ENCODE results near the gene LRRC9.

DNA sequence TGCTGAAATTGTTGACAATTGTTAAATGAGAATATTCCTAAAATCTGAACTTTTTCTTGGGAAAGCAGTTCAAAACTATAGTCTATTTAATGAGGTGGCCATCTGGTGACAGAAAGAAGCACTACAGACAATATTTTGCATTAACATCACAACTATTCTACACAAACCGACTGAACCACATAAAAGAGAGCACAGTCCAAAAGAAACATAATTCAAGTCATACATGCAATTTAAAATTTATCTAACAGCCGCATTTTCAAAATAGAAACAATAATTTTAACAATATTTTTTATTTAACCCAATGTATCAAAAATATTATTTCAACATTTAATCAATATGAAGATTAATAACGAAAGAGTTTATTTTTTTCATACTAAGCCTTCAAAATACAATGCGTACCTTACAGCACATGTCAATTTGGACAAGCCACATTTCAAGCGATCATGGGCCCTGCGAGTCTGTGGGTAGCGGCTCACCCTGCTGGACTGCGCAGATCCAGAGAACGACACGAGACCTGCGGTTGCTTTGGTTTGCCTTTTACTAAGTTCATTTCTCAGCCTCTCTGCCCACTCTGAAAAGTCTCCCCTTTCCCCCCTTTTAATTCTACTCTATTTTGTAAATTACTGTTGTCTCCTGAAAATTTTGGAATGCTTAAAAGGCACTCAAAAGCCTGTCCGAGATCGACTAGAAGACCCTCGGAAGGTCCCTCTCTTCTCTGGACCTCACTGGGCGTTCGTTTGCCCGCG, 947 bp upstream of the LRRC9 start:
- TF ChIP-seq, protein P1, sequence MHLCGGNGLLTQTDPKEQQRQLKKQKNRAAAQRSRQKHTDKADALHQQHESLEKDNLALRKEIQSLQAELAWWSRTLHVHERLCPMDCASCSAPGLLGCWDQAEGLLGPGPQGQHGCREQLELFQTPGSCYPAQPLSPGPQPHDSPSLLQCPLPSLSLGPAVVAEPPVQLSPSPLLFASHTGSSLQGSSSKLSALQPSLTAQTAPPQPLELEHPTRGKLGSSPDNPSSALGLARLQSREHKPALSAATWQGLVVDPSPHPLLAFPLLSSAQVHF (CRISPR knock-in tag; IDR thresholded peaks at IDR 0.05) = no peak
- TF ChIP-seq BRF2 (CRISPR knock-in tag; IDR thresholded peaks at IDR 0.05) (no peak), CBFB (CRISPR knock-in tag; IDR thresholded peaks at IDR 0.05) (no peak), ZNF513 (CRISPR knock-in tag; conservative IDR thresholded peaks at IDR 0.05) (no peak), ZNF317 (CRISPR knock-in tag; IDR thresholded peaks at IDR 0.05) (no peak)
- TF ChIP-seq, protein P2, sequence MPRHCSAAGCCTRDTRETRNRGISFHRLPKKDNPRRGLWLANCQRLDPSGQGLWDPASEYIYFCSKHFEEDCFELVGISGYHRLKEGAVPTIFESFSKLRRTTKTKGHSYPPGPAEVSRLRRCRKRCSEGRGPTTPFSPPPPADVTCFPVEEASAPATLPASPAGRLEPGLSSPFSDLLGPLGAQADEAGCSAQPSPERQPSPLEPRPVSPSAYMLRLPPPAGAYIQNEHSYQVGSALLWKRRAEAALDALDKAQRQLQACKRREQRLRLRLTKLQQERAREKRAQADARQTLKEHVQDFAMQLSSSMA (CRISPR knock-in tag; IDR thresholded peaks at IDR 0.05) = no peak
- TF ChIP-seq, protein P3, sequence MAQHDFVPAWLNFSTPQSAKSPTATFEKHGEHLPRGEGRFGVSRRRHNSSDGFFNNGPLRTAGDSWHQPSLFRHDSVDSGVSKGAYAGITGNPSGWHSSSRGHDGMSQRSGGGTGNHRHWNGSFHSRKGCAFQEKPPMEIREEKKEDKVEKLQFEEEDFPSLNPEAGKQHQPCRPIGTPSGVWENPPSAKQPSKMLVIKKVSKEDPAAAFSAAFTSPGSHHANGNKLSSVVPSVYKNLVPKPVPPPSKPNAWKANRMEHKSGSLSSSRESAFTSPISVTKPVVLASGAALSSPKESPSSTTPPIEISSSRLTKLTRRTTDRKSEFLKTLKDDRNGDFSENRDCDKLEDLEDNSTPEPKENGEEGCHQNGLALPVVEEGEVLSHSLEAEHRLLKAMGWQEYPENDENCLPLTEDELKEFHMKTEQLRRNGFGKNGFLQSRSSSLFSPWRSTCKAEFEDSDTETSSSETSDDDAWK (CRISPR knock-in tag; IDR thresholded peaks at IDR 0.05) = no peak

Data from HepG2 (cell line).